ENCODE results near the gene PRKN.

DNA sequence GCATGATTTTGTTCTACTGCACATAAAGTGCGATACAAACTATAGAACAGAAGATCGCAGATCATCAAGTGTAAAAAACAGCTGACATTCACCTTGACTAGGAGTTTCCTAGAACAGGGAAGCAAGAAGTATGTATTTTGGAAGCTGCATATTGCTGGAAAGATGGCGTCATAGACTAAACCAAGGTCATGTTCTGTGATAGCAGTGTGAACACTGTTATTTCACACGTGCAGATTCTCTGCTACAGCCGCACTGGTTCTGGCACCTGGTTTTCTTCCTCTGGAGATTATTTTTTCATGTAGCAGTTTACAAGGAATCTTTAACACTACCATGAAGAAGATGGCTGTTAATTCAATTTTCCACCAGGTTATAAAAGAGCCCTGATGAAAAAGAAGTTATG, 681.2 kb downstream of the PRKN start:
- TF ChIP-seq CTCF (IDR thresholded peaks at IDR 0.05) (no peak), POLR2A (IDR thresholded peaks at IDR 0.05) (no peak), POLR2AphosphoS5 (IDR thresholded peaks at IDR 0.05) (no peak)
